ENCODE results near the gene CYREN.

CYREN gene

GRCh38 chr7:135195968-135196629 lies 25.6 kb upstream of the CYREN start:
- no peak for DNase-seq

- DNase-seq, result no peak
These were observed 24.6 kb upstream of the CYREN start for GRCh38 chr7:135195156-135195555.

GRCh38 chr7:135194494-135195095 lies 24.1 kb upstream of the CYREN start:
- no peak for DNase-seq

- DNase-seq, result no peak
These were observed 23.1 kb upstream of the CYREN start for GRCh38 chr7:135193615-135194081.

GRCh38 chr7:135192914-135193536 lies 22.5 kb upstream of the CYREN start:
- DNase-seq, result no peak

- DNase-seq, result no peak
These were observed 20.2 kb upstream of the CYREN start for GRCh38 chr7:135190703-135191102.

- no peak for DNase-seq
These were observed 19.5 kb upstream of the CYREN start for GRCh38 chr7:135189961-135190360.

GRCh38 chr7:135189221-135189662 lies 18.7 kb upstream of the CYREN start:
- DNase-seq, result no peak

- no peak for DNase-seq
These were observed 17.9 kb upstream of the CYREN start for GRCh38 chr7:135188298-135188984.

- no peak for DNase-seq
These were observed 16.3 kb upstream of the CYREN start for GRCh38 chr7:135186841-135187253.

GRCh38 chr7:135186261-135186540 lies 15.7 kb upstream of the CYREN start:
- no peak for DNase-seq

- DNase-seq, result no peak
These were observed 15.2 kb upstream of the CYREN start for GRCh38 chr7:135185471-135186260.

- no peak for DNase-seq
These were observed 13.8 kb upstream of the CYREN start for GRCh38 chr7:135184254-135184841.

GRCh38 chr7:135183478-135183877 lies 13.0 kb upstream of the CYREN start:
- no peak for DNase-seq

- no peak for DNase-seq
These were observed 11.6 kb upstream of the CYREN start for GRCh38 chr7:135181929-135182678.

GRCh38 chr7:135181261-135181928 lies 10.9 kb upstream of the CYREN start:
- no peak for DNase-seq

- DNase-seq, result no peak
These were observed 9.6 kb upstream of the CYREN start for GRCh38 chr7:135180122-135180521.

- DNase-seq, result no peak
These were observed 8.9 kb upstream of the CYREN start for GRCh38 chr7:135179321-135179925.

- DNase-seq, result no peak
These were observed 7.9 kb upstream of the CYREN start for GRCh38 chr7:135178364-135178763.

- DNase-seq, result no peak
These were observed 6.7 kb upstream of the CYREN start for GRCh38 chr7:135177028-135177696.
